GM12873 (cell line): Measurements from ENCODE around the gene KCTD10.

ENCODE experiments used
- TF ChIP-seq, protein P1 (sequence below): IDR thresholded peaks from 2 replicates; pipeline ENCODE4 v1.5.1; 2012; ENCODE audit warnings: low read depth, mild to moderate bottlenecking, moderate library complexity, low read length, control low read depth; ENCODE audit not compliant: insufficient read depth; ENCODE audit errors: missing control alignments

Gene KCTD10, protein sequence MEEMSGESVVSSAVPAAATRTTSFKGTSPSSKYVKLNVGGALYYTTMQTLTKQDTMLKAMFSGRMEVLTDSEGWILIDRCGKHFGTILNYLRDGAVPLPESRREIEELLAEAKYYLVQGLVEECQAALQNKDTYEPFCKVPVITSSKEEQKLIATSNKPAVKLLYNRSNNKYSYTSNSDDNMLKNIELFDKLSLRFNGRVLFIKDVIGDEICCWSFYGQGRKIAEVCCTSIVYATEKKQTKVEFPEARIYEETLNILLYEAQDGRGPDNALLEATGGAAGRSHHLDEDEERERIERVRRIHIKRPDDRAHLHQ

DNA sequence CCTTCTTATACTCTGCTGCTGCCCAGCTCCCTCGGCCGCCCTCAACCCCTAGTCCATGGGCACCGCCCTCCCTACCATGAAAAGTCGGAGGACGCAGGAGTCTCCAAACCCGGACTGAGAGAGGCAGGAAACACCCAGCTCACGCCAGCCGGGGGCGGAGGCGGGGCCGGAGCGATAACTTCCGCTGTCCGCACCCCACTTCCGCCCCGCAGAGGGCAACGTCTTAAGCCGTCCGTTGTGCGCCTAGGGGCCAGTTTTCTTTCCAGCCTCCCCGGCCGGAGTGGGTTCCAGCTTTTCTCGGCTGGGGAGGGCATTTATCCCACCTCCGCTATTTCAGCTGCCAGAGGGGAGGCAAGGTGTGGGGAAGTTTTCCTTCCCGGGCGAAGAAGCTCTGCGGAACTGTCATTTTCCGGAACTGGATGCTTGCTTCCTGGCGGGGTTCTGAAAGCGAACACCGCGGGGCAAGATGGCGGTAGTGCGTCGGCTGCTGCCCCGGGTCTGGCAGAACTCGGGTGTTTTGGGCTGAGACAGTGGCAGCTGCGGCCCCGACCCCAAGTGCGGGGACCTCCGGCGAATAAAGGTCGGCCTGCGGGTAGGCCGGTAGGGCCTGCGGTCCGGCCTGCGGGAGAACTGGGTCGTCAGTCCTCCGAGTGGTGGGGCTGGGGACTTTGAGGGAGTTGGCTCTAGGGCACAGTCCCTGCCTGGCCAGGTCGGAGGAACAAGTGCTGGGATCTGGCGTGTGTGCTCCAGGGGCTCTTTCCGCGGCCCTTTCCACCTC, at the start of gene KCTD10, which contains the start of gene UBE3B:
Gene KCTD10, minus strand, starts transcription at position 116 of the 778 bp plus-strand sequence. Its CDS starts 38 bp downstream, at position 78.
Gene UBE3B, plus strand, starts transcription at position 450 of the 778 bp plus-strand sequence. CDS start 5,918 bp downstream, outside the sequence.
- TF ChIP-seq, protein P1, sequence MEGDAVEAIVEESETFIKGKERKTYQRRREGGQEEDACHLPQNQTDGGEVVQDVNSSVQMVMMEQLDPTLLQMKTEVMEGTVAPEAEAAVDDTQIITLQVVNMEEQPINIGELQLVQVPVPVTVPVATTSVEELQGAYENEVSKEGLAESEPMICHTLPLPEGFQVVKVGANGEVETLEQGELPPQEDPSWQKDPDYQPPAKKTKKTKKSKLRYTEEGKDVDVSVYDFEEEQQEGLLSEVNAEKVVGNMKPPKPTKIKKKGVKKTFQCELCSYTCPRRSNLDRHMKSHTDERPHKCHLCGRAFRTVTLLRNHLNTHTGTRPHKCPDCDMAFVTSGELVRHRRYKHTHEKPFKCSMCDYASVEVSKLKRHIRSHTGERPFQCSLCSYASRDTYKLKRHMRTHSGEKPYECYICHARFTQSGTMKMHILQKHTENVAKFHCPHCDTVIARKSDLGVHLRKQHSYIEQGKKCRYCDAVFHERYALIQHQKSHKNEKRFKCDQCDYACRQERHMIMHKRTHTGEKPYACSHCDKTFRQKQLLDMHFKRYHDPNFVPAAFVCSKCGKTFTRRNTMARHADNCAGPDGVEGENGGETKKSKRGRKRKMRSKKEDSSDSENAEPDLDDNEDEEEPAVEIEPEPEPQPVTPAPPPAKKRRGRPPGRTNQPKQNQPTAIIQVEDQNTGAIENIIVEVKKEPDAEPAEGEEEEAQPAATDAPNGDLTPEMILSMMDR: no peak

DNA sequence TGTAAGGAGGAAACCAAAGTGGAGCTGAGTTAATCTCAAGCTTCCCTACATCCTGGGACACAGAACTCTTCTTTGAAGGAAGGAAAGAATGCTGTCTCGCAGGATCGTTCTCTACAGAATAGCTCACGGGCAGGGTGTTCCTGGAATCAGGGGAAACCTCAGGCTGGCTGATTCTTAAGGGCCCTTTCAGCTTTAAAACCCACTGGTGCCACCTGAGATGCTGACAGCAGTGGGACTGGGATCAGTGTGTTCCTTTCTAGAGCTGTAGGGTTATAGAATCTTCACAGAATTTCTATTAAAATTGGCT, 48.1 kb upstream of the KCTD10 start:
- TF ChIP-seq, protein P1: no peak

DNA sequence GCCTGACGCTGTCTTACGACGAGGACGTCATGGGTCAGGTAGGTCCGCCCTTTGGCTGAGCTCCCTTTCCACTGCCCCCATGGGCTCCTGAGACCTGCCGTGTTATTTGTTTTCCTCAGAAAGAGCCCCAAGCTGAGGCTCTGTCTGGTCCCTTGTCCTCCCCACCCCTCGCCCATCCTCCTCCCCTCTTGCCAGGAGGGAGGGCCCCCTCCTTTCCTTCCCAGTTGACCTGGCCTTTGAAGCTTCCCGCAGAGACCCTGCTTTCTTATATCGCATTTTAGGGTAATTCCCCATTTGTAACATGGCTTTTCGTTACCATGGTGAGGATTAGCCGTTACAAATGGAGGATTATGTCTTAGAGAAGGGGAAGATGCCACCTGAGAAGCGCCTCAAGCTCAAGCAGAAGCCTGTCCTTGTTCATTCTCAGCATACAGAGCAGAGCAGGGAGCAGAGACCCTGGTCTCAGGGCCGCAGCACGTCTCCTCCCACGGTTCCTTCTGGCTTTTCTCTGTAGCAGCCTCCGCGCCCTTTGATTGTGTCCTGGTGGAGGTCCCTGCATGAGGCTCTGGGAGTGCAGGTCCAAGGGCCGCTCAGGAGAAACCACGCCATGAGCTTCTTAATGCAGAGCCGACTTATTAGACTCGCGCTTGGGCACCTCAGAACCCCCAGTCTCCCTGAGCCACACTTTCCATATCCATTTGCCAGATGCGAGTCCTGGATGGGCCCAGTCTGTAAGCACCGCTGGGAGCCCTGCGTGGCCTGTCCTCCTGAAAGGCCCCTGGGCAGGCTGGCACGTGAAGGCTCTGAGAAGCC, 47.6 kb upstream of the KCTD10 start:
- TF ChIP-seq, protein P1: no peak

DNA sequence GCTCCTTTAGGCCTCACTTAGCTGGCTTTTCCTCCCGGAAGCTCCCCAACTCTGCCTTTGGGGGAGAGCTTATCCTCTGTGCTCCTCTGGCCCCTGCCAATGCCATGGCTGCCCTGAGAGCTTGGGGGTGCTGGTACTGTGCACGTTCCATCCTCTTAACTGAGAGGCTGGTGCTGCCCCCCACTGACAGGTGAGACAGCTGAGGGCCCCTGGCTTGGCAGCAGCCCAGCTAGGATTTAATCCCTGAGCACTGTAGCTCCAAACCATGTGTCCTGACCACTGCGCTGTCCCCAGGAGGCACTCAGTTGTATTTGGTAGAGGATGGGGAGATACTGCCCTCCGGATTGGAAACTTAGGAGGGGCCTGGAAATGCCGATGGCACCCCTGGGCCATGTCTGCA, 46.4 kb upstream of the KCTD10 start:
- TF ChIP-seq, protein P1: no peak

DNA sequence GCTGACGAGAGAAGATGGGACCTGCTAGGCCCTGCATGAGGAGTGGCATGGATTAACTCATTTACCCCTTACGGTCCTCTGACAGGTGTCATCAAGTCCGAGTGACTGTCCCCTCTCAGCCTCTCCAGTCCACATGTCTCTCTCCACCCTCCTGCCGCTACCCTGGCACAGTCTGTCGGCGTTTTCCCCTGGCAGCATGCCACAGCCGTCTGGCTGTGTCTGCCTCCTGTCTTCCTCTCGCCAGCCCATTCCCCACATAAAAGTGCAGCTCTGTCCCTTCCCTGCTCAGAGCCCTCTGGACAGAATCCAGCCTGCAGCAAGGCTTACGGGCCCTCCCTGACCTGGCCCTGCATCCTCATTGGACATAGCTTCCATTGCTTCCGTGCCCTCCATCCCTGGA, 46.0 kb upstream of the KCTD10 start:
- TF ChIP-seq, protein P1: no peak

DNA sequence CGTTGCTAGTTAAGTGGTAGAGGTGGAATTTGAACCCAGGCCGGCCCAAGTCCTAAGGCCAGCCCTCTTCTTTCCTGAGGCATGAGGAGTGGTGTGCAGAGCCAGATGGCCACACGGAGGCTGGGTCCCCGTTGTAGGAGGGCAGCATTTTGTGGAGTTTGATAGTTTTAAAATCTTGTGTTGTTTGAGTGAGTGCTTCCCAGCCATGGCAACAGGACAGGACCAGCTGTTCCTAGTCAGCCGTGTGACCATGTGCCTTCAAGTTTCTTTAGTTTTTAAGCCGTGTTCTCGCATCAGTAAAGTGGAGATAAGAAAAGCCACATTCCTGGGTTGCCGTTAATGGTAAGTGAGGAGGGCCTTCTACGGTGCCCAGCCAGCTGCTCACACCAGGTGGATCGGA, 44.7 kb upstream of the KCTD10 start:
- TF ChIP-seq, protein P1: no peak

DNA sequence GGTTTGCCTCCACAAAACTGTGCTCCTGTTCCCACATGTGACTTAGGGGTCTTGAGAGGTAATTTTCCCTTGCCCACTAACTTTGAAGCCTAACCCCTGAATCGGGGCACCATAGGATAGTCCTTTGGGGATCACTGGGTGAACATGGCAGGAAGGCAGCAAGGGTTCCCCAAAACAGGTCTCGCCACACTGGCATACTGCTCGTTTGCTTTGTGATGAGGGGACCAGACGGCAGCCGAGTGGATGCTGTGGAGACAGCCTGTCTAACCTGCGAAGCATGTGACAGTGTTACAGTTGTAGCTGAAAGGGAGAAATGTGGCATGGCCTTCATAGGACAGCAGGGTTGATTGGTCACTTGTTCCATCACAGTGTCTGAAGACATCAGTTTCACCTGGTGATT, 42.7 kb upstream of the KCTD10 start:
- TF ChIP-seq, protein P1: no peak
